A673 (cell line): ENCODE measurements around the gene USP21.

ENCODE experiments used
- CTCF ChIP-seq: fragments of 300-800, 200-600 bp; sonication (generic); conservative IDR thresholded peaks from 2 replicates; pipeline ENCODE4 v1.5.1; 2017; ENCODE audit warnings: low read depth, mild to moderate bottlenecking, antibody characterized with exemption, low read length, moderate library complexity, mixed read lengths
- EZH2 ChIP-seq: fragments of 200-600 bp; sonication (generic); IDR thresholded peaks from 2 replicates; pipeline ENCODE4 v1.6.1; 2017; ENCODE audit warnings: borderline replicate concordance, low read depth, mild to moderate bottlenecking, mixed read lengths, antibody characterized with exemption, low read length; ENCODE audit not compliant: poor library complexity, severe bottlenecking

GRCh38 chr1:161133220-161133740 lies 26.0 kb upstream of the USP21 start:
- no peak for TF ChIP-seq CTCF
- TF ChIP-seq EZH2 = no peak
